Stromal cell of bone marrow (primary cell): Measurements from ENCODE around the gene ARHGAP31.

Experiments used
- DNase-seq: peaks from one replicate; pipeline ENCODE4 v3.0.0-alpha.2; 2012; ENCODE audit warnings: low read depth

ARHGAP31 gene

DNA sequence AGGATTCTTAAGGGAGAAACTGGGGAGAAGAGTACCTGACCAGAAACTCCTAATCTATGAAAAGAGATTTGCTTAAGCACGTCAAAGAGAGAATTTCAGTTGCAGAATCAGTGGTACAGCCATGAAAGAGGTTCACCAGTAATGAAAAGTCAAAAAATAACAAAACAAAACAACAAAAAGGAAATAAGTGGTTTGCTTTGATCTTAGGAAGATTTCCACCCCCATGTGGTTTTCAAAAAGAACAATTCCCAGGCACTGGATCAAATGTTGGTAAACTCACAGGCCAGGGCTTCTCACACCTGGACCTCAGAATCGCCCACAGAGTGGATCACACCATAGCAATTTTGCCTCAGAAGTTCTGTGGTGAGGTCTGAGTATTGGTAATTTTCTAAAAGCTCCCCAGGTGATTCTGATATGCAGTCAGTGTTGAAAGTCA lies 101.8 kb downstream of the ARHGAP31 start:
- DNase-seq: no peak

DNA sequence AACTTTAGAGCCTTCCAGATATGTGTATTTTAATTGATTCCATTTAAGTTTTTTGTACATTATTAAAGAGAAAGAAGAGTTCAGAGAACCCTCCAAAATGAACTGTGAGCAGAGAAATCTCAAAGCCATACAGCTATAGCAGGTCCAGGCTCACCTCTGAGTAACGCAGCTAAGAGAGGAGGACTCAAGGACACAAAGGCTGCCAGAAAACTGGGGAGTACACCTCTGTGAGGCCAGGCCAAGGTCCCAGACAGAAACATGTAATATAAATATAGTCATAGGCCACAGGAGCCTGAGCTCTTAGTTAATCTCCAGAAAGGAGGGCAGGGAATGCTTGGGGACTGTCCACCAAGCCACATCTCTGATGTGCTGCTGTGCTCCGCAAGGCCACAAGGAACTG lies 102.7 kb downstream of the ARHGAP31 start:
- no peak for DNase-seq

DNA sequence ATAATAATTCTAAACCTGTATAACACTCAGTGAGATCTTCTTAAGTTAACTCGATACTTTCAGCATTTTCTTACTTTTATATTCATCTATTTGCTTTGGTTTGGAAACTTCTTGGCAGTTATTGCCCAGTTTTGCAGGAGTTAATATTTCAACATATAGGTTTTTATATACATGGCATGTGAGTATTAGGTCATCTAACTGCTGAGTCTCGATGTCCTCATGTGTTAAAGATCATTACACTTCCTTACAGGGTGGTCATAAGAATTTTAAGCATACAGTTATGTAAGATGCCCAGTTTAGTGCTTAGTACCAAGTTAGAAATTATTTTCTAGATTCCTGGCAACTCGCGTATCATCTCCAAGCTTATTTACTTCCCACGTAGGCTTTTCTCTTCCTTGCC lies 106.3 kb downstream of the ARHGAP31 start:
- no peak for DNase-seq

DNA sequence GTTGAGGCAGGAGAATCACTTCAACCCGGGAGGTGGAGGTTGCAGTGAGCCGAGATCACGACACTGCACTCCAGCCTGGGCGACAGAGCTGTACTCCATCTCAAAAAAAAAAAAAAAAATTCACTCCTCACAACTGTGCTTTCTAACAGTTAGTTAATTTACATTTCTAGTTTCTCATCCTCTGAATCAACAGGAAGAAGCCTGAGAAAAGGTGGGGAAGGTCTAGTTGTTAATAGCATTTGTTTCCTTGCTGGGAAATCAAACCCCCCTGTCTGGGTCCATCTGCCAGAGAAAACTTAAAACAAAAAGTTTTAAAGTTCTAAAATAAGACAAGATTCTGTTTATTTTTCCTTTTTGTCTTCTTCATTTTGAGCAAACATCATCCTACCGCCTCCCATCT lies 106.9 kb downstream of the ARHGAP31 start:
- DNase-seq: no peak

DNA sequence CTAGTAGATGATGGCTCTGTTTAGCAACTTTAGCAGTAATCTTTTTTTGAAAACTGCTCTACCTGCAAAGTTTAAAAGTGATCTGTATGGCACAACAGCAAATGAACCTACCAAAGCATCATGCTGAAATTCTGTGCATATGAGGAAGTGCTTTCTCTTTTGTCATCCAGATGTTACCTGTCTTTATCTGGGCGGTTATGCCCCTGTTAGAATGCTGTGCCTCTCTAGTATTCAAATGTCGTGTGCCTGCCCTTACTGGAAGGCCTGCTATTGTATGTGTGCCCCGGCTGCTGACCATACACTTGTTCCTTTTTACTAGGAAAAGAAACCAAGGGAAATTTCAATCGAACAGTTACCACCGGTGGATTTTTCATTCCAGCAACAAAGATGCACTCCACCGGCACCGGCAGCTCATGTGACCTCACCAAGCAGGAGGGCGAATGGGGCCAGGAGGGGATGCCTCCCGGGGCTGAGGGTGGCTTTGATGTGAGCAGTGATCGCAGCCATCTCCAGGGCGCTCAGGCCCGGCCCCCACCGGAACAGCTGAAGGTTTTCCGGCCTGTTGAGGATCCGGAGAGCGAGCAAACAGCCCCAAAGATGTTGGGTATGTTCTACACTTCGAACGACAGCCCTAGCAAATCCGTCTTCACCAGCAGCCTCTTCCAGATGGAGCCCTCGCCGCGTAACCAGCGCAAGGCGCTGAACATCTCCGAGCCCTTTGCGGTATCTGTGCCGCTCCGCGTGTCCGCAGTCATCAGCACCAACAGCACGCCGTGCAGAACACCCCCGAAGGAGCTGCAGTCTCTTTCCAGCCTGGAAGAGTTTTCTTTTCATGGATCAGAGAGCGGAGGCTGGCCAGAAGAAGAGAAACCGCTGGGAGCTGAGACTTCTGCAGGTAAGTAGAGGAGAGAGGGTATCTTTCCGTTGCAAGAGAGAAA lies 107.6 kb downstream of the ARHGAP31 start:
- no peak for DNase-seq

DNA sequence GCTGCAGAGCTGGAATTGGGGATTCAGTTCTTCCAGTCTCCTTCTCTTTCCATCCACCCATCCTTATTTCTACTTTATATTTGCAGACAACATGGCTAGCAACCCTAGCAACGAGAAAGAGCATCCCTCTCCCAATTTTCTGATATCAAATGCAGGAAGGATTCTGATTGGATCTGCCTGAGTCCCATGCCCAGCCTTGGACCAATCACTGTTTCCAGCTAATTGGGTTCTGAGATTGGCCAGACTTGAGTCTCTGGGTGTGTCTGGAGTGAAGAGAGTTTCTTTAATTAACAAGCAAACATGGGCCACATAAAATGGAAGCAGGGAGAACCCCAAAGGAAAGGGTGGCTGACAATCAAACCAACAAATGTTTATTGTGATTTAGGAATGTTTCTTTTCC lies 108.6 kb downstream of the ARHGAP31 start:
- DNase-seq: no peak

DNA sequence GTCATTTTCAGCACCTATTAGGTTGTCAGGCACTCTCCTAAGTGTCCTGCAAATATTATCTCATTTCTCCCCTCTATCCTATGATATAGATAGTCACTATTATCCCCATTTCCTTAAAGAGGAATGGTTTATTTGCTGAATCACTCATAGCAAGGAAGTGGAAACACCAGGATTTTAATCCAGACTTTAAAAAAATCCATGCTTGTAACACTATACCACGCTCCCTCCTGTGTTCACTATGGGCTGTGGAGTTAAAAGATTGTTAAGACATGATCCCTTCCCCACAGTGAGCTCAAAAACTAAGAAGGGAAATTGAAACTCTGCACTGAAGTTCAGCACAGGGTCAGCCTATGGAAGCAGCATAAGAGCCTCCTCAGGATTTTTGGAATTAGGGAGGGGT lies 109.0 kb downstream of the ARHGAP31 start:
- DNase-seq: no peak

DNA sequence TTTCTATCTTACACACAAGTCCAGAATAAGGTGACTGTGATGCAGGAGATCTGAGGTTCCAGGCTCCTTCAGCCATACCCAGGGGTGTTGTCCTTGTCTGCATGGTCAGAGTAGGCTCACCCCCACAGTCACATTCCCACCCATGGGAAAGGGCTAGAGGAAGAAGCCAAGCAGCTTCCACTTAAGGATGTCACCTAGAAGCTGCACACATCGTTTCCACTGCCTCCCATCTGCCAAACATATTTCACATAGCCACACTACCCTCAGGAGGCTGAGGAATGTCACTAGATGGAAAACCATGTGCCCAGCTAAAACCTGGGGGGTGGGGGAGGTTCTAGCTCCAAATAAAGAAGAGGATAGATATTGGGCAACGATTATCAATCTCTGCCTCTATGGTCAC lies 111.1 kb downstream of the ARHGAP31 start:
- no peak for DNase-seq

DNA sequence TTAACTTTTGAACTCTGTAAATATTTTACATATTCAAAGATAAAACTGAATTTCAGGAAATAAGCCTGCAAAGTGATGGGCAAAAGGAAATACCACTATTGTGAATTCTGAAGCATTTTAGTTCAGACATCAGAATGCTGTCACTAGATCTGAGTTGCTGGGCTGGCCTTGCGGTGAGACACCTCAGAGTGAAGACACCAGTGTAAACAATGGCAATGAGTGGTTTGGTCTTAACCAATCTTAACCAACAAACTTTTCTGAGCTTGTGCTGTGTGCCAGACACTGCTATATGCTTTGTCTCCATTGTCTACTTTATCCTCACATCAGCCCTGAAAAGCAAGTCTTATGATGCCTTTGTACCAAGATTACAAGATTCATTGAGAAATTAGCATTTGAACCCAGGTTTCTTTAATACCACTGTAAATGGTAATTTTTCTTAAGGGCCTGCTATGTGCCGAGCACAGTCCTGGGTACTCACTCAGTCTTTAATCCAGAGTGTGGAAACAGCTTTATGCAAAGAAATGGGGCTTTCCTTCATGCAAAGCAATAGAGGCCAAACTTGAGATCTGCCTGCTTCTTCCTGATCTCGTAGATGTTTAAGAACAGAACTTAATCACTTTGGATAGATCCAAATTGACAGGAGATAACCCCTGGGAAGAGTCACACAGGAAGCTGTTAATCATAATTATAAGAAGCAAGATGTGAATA lies 114.2 kb downstream of the ARHGAP31 start:
- no peak for DNase-seq

DNA sequence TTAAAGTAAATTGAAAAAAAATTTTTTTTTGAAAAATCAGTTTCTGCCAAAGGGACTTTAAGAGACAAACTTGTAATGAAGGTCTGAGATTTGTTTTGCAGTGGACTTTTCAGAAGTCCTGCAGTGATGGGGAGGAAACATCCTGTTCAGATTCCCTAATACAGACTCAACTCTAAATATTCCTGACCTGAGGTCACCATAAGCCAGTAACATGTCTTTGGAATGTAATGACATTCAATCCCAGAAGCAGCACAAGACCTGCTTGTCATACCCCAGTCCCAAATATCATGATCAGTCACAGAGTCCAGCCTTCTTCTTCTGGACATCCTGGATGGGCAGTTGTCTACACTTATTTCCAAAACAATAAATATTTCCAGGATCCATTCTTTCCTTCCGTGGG lies 115.7 kb downstream of the ARHGAP31 start:
- DNase-seq: no peak

DNA sequence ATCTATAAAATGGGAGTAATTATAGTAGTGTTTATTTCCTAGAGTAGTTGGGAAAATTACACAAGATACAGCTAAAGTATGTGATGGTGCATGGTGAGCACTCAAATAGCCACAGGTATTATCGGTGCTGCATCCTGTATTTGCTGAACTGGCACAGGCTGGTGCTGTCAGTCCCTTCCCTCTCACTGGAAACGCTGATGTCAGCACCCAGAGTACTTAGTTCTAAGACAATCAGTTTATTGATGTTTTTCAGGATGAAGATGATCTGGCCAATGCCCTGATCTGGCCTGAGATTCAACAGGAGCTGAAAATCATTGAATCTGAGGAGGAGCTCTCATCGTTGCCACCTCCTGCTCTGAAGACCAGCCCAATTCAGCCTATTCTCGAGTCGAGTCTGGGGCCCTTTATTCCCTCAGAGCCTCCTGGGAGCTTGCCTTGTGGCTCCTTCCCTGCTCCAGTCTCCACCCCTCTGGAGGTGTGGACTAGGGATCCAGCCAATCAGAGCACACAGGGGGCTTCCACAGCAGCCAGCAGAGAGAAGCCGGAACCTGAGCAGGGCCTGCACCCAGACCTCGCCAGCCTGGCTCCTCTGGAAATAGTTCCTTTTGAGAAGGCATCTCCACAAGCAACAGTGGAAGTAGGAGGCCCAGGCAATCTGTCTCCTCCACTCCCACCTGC lies 119.6 kb downstream of the ARHGAP31 start:
- no peak for DNase-seq

DNA sequence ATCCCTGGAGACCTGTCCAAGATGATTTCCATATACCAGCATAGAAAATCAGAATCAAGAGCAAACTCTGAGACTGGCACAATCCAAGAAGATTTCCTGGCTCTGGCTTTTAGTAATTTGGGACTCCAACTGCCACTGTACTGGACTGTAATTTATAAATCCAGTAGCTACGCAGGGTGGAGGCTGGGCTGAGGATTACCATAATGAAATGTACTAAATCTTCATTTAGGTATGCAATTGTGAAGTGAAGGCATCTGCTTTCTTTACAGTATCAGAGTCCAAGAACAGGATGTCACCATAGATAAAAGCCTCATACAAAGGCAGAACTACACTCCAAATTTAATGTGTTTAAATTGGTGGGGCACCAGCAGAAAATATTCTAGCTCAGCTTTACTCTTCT lies 122.7 kb downstream of the ARHGAP31 start:
- DNase-seq: no peak

DNA sequence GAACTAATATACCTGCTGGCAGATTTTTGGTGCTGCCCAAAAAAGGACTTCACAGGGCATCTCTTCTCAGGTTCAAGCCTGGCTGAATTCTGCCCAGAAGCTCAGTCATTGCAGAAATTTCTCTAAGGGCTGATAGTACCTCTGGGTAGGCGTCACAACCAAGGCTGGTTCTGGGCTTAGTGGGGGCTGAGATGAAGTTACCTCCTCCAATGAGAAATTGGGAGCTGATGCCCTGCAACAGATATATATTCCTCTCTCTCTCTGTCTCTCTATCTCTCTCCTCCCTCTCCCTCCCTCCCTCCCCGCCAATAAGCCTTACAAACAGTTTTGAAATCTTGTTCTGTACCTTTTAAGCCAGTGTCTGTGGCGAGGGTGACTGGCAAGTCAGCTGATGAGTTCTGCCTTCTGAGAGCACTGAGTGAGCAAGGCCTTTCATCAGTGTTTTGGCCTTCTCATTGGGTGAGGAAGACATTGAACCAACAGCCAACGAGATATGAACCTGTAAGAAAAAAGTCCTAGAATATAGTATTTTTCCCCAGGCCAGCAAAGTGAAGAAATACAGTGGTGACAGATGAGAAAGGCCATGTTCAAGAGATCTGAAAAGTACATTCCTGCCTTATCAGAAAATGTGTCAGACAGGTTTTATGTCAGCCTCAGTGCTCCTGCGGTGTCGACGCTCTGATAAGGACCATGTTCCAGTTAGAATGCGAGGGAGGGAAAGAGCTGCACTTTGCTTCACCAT lies 123.8 kb downstream of the ARHGAP31 start:
- no peak for DNase-seq

DNA sequence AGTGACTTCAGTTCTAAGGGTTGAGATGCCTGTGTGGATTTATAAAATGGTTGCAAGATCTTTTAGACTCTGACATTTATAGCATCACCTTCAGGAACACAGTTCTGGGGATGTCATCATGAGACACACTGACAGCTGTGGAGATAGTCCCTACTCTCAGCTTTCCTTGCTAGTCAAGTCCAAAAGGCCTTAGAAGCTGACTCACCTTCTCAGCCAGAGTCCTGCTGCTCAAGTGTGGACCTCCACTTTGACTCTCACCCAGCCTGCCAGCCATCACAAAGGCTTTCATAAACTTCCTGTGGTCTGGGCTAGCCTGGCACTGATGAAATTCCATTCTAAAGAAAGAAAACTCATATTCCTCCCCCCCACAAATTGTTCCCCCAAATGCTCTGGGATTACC lies 124.5 kb downstream of the ARHGAP31 start:
- DNase-seq: no peak

DNA sequence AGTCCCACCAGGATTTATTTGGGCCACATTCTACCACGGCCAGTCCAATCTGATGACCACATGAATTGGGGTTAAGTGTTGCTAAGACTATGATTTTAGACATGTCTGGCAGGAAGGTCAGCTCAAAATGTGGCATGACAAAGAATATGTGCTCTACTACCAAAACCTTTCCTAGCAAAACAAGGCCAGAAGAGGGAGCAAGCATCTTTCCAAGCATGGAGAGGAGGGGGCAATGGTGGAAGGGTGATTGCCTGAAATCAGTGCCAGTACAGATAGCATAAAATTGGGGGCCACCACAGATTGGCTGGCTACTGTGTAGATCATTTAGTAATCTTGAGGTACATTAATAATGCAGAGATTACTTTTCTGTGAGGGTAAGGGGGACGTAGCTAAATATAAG lies 126.0 kb downstream of the ARHGAP31 start:
- no peak for DNase-seq

DNA sequence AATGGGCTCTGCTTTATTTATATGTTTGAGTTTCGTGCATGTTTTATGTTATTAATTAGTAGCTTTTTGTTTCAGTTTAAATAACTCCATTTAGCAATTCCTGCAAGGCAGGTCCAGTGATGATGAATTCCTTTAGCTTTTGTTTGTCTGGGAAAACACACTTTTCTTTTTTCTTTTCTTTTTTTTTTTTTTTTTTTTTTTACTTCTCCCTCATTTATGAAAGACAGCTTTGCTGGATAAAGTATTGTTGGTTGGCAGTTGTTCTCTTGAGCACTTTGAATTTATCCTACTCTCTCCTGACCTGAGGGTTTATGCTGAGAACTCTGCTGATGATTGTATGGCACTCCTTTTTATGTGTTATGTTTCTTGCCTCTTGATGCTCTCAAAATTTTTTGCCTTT lies 133.5 kb downstream of the ARHGAP31 start:
- no peak for DNase-seq

DNA sequence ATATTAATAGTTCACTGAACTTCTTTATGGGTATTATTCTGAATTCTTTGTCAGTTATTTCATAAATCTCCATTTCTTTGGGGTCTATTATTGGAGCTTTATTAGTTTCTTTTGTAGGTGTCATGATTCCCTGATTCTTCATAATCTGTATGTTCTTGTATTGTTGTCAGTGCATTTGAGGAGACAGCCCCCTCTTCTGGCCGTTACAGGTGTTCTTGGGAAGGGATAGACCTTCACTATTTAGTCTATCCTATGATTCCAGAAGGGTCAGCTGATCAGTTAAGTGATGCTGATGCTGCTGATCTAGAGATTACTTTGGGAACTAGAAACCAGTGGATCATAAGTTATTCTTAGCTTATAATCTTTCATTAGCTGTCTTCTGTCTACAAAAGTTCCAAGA lies 134.4 kb downstream of the ARHGAP31 start:
- no peak for DNase-seq

DNA sequence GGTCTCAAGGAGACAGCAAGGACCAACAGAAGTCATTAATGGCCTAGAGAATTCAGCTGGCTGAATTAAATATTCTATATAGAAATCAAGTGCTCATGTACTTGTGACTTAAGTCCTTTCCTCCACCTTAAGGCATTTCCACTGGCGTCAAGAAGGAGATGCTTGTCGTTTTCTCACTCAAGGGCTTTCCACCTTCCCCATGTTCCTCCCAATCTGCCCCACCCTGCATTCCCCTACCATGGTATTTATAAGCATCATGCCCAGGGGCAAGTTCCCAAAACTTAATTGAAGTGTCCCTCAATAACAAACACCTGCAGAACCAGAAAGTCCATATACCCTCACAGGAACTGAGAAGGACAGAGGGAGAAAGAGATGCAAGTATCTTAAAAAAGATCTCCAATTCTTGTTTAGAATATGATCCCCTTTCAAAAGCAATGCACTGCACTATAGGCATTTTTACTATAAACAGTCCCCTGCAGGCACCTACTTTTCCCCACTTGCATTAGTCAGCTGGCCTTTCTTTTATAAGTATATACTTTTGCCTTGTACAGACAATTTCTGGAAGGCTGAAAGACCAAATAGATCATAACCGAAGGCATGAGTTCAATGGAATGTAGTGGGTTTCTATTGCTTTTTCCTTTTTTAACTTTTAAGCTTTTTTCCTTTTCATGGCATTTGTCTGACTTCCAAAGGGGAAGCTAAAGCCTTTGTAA lies 139.6 kb downstream of the ARHGAP31 start:
- no peak for DNase-seq

DNA sequence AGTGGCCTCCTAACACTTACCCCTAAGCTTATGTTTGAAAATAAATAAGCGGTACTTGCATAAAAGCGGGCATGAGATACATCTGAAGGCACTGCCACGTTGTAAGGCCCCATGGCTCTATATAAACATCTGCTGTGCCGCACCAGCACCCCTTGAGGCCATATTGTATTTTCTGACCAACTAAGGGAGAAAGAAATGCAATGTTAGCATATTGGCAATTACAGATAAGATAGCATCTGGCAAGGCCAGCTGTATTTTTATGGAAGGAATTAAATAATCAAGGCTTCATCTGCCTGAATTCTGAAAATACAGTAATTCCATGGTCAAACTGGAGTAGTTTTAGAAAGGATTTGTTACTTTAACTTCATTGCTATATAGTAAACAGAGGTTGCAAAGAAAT lies 140.5 kb downstream of the ARHGAP31 start:
- no peak for DNase-seq

DNA sequence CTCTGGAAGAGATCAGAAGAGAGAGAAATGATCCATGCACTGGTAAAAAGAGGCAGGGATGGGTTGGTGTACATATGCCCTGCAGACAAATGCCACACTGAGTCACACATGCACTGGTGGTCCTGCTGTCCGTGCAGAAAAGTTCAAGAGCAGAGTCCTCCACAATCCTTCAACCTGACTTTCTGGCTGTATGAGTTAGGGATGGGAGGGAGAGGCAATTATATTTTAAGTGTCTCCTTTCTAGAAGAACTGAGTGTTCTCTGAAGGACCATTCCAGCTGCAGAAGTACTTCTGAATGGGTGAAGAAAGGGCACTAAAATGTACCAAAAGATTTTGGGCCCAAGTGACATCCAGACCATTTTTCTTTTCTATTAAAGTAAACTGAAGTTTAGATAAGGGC lies 142.8 kb downstream of the ARHGAP31 start:
- no peak for DNase-seq

DNA sequence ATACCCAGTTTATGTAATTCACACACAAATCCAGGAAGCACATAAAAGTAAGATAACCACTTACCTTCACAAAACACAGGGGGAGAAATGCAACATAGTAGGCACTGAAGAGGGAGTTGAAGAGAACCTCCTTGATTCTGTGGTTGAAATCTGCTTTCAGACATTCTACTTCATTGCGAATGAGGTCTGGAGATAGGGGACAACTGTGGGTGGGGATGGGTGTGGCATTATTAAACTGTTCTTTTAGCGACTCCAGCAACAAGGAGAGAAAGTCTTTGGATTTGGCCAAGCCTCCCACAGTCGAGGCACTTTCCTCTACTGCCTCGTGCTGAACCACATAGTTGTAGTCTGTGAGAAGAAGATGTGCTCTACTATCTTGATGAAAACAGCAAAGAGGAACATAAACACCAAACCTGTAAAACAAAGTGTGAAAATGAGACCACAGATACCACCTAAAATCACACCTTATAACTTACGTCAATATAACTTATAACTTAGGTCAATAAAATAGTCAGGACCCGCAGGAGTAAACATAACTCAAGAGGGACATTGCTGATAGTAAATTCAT lies 143.6 kb downstream of the ARHGAP31 start:
- DNase-seq: no peak
